ENCODE measurements around the gene CHIT1.

Gene CHIT1

DNA sequence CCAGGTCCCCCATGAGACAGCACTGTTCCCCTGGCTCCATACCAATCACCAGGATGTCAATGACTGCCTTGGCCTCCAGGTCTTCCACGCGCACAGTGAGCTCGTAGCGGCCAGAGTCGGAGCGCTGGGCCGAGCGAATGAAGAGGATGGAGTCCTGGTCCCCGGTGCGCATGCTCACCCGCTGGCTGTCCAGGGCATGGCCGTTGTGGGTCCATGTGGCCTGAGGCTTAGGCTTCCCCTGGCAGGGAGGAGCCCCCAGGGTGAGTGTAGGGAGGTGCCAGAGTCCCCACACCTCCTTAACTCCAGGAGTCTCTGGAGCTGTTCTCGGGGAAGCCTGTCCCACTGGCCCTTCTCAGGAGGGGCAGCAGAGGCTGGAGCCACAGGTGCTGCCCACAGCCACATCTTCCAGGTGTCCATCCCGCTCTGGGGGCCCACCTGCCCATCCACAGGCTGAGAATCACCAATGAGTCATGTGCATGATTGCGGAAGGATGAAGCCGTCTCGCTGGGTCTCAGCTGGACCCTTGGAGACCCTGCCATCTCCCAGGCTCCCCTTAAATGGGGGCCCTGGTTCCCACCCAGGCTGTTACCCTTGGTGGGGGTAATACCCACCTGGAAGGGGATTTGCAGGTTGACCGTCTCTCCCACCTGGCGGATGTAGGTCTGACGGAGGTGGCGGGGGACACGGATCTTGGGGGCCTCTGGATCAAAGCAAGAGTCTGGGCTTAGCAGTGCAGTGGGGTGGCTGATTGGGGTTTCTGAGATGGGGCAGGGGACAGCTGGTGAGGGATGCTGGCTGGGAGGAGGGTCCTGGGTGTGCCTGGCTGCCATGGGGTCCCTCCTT is 57.9 kb downstream of the CHIT1 start:
- TF ChIP-seq, protein P1, sequence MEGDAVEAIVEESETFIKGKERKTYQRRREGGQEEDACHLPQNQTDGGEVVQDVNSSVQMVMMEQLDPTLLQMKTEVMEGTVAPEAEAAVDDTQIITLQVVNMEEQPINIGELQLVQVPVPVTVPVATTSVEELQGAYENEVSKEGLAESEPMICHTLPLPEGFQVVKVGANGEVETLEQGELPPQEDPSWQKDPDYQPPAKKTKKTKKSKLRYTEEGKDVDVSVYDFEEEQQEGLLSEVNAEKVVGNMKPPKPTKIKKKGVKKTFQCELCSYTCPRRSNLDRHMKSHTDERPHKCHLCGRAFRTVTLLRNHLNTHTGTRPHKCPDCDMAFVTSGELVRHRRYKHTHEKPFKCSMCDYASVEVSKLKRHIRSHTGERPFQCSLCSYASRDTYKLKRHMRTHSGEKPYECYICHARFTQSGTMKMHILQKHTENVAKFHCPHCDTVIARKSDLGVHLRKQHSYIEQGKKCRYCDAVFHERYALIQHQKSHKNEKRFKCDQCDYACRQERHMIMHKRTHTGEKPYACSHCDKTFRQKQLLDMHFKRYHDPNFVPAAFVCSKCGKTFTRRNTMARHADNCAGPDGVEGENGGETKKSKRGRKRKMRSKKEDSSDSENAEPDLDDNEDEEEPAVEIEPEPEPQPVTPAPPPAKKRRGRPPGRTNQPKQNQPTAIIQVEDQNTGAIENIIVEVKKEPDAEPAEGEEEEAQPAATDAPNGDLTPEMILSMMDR (IDR thresholded peaks at IDR 0.05), result no peak
- Histone ChIP-seq H3K27ac (no peak overlapping the region), H3K4me3 (no peak overlapping the region)
- DNase-seq (ENCODE audit: low spot score), result no peak

DNA sequence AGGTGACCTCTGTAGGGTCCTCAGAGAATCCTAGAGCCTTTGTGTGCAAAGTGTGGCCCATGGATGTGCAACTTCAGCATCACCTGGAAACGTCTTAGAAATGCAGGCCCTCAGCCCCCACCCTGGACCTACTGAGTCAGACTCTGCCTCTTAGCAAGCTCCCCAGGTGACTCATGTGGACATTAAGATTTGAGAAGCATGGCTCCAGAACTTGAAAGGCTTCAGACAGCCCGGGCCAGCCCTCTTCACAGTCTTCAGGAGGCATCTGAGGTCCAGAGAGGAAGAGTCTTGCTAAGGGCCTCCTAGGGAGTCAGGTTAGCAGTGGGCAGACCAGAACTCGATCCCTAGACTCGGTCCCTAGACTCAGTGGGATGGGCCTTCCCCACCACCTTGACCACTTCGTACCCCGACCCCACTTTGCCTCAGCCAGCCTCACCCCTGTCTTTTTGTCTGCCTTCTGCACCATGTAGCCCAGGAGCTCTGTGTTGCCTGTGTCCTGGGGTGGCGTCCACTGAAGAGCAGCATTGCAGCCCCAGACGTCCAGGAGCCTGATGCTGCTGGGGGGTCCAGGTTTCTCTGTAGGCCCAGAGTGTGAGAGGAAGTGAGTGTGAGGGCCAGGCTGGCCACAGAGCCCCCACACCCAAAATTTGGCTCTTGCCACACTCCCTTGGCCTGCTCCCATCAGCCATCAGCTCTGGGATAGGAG is 58.7 kb downstream of the CHIT1 start:
- no peak overlapping the region for H3K27ac ChIP-seq
- H3K4me3 ChIP-seq, result no peak overlapping the region
- TF ChIP-seq, protein P1 (IDR thresholded peaks at IDR 0.05), result no peak
- no peak for DNase-seq (ENCODE audit: low spot score)

DNA sequence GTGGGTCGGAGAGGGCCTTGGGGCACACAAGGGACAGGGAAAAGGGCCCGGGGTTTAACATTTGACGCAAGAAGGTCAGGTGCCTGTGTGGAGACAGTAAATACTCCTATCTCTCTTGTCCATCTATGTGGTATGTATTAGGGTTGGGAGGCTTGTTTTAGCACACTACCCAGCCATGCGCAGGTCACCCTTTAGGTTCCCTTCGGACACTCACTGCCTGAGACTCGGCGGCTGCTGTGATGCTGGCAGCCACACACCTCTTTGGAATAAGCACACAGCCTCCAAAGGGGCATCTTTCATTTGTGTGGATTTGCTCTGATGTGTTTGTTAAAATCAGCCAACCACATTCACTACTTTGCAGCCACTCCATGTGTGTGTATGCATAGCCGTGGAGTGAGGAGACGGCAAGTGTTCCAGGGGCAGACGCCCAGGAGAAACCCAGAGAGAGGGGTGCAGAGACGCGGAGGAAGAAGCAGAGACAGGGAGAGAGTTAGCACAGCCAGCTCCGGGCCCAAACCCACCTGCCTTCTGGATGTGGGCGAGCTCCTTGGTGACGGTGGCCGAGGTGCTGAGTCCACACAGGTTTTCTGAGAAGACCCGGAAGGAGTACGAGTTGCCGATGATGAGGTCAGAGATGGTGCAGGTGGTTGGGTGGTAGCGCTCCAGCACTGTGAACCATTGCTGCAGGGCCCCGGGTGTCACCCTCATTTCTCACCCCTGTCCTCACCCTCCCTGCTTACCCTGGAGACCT is 59.5 kb downstream of the CHIT1 start:
- Histone ChIP-seq H3K27ac (no peak overlapping the region), H3K4me3 (no peak overlapping the region)
- no peak for DNase-seq (ENCODE audit: low spot score)
- TF ChIP-seq, protein P1 (IDR thresholded peaks at IDR 0.05), result no peak

DNA sequence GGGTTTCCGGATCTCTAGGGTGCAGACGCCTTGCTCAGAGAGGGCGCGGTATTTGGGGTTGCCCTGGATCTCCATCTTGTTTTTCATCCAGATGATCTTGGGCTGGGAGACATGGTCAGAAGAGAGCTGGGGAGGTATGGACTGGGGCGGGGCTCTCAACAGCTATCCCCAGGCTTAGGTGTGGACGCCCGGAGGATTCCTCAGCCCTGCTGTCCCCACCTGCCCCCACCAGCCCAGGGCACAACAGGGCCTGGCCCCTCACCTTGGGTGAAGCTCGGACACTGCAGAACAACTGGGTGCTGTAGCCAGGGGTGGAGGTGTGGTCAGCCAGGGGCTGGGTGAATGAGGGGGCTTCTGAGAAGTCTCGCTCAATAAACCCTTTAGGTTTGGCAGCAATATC is 60.5 kb downstream of the CHIT1 start:
- no peak overlapping the region for H3K27ac ChIP-seq
- H3K4me3 ChIP-seq, result no peak overlapping the region
- DNase-seq (ENCODE audit: low spot score), result no peak
- TF ChIP-seq, protein P1 (IDR thresholded peaks at IDR 0.05), result no peak

DNA sequence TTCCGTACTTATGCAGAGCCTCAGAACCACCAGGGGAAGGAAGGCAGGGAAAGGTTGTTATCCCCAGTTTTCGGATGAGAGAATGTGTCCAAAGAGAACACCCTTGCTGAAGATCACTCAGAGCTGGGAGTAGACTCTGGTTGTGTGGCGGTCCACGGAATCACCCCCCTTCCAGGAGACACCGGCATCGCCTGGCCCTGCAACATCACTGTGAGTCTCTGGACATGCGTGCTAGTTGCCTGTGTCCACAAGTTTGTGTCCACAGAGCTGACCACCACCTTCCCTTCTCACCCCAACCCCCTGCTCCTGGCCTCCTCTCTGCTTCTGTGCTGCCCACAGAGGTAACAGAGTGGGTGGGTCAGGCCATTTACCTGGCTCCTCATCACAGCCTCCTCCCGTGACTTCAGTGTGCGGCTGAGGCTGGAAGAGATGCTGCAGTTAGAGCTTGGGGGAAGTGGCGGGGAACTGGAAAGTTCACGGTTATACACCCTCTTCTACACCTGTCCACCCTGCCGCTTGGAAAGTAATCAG is 61.2 kb downstream of the CHIT1 start:
- H3K27ac ChIP-seq, result no peak overlapping the region
- DNase-seq (ENCODE audit: low spot score), result no peak
- no peak overlapping the region for H3K4me3 ChIP-seq
- TF ChIP-seq, protein P1 (IDR thresholded peaks at IDR 0.05), result no peak

DNA sequence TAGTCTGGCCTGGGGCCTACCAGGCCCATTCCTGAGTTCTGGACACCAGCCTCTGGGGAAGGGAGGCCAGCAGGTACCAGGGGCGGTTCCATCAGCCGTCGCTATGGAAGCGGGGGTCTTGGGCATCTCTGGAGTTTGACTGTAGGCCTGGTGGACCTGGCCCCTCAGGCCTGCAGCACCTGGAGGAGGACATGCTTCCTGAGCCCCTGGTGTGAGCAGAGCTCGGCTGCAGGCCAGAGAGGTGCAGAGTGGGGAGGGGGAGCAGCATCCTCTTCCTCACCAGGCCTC is 61.6 kb downstream of the CHIT1 start:
- Histone ChIP-seq H3K27ac (no peak overlapping the region), H3K4me3 (no peak overlapping the region)
- DNase-seq (ENCODE audit: low spot score), result no peak
- TF ChIP-seq, protein P1 (IDR thresholded peaks at IDR 0.05), result no peak
